Vagina (tissue), 2 donors: ENCODE data around the gene ZIC4.

Experiments
- POLR2A ChIP-seq, 2 donors: fragments of 450-650 bp; IDR thresholded peaks; one replicate each; pipeline ENCODE4 v1.6.1; 2017; ENCODE audit warnings: antibody characterized with exemption in 2 of 2, mild to moderate bottlenecking in 2 of 2, moderate library complexity in 2 of 2
- POLR2AphosphoS5 ChIP-seq, 2 donors: sonication (generic); formaldehyde crosslinking; IDR thresholded peaks; one replicate each; pipeline ENCODE4 v1.9.0; 2017; ENCODE audit warnings: antibody characterized with exemption in 2 of 2, mild to moderate bottlenecking in 2 of 2, low read depth in 1 of 2; ENCODE audit not compliant: insufficient read depth in 1 of 2
- TF ChIP-seq, protein P1 (sequence below), 3 experiments: fragments of 450-650 bp in 2 of 3; fragments of 200-600 bp in 1 of 3; sonication (generic) in 1 of 3; IDR thresholded peaks; one replicate each; pipeline ENCODE4 v1.5.1; 2017 to 2019; ENCODE audit warnings: antibody characterized with exemption in 3 of 3, mild to moderate bottlenecking in 2 of 3, moderate library complexity in 2 of 3

DNA sequence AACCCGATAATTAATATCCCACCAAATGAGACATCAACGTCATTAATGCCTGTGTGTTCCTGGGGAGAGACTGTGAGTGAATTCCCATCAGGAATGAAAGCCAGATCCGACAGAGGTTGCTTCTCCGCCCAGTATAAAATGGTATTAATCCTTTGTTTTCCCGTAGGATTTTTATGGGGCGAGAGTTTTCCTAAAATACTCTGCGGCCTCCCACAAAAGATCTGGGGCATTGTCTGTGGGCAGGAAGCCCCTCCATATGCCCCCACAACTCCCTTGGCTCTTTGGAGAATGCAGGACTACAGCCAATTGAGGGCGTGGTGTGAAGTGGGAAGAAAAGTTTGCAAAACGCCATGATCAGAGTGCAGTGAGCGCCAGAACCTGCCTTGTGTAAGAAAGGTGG, 26.7 kb downstream of the ZIC4 start:
- TF ChIP-seq, protein P1, sequence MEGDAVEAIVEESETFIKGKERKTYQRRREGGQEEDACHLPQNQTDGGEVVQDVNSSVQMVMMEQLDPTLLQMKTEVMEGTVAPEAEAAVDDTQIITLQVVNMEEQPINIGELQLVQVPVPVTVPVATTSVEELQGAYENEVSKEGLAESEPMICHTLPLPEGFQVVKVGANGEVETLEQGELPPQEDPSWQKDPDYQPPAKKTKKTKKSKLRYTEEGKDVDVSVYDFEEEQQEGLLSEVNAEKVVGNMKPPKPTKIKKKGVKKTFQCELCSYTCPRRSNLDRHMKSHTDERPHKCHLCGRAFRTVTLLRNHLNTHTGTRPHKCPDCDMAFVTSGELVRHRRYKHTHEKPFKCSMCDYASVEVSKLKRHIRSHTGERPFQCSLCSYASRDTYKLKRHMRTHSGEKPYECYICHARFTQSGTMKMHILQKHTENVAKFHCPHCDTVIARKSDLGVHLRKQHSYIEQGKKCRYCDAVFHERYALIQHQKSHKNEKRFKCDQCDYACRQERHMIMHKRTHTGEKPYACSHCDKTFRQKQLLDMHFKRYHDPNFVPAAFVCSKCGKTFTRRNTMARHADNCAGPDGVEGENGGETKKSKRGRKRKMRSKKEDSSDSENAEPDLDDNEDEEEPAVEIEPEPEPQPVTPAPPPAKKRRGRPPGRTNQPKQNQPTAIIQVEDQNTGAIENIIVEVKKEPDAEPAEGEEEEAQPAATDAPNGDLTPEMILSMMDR (IDR thresholded peaks at IDR 0.05) = no peak
- no peak for TF ChIP-seq POLR2A (IDR thresholded peaks at IDR 0.05)
- TF ChIP-seq POLR2AphosphoS5 (IDR thresholded peaks at IDR 0.05; ENCODE audit: insufficient read depth in 1 of 2, low read depth in 1 of 2) = no peak
